ENCODE data around the gene GNG10.

Gene GNG10

DNA sequence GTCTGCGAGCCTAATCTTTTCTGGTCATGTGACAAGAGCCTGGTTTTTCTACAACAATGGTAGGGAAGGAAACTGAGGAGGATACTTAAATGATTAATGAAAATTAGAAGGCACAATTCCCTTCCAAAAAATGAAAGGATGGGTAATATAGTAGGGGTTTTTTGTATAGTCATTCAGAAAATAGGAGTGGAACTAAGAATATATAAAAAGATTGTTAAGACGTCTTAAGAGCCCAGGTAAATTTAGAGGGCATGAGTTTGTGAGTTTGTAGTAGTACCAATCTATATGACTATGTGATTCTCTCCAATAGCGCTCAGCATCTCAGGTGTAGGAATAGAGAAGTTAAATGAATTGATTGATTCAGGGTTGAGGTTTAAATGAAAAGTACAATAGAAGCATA lies 50.1 kb downstream of the GNG10 start:
- Histone ChIP-seq H3K4me3 (ENCODE audit: low read length) (no peak overlapping the region), H3K27me3 (ENCODE audit: insufficient read depth, low read length) (no peaks in the 10 kb centered on the region), H3K9me3 (ENCODE audit: low read length) (no peaks in the 10 kb centered on the region), H3K4me1 (ENCODE audit: insufficient read depth, low read length) (no peaks in the 10 kb centered on the region), H2AFZ (ENCODE audit: low read depth, low read length) (no peak overlapping the region), H3K36me3 (ENCODE audit: insufficient read depth, low read length) (no peaks in the 10 kb centered on the region)

DNA sequence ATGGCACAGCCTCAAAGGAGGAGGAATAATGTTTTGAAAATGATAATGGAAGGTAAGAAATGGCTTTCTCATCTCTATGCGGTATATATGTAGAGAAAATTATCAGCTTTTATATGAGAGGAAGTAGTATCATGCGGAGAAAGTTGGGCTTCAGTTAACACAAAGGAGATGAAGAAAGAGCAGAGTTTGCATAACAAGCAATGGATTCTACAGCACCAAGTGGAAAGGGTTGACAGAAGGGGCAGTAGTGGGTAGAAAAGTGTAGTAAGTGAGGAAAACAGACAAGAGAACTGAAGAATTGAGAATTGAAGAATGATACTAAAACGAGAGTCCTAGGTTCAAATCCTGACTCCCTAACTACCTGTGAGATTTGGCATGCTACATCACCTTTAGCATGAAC lies 51.0 kb downstream of the GNG10 start:
- no peaks in the 10 kb centered on the region for H3K36me3 ChIP-seq (ENCODE audit: insufficient read depth, low read length)
- no peak overlapping the region for H3K4me3 ChIP-seq (ENCODE audit: low read length)
- no peak overlapping the region for H2AFZ ChIP-seq (ENCODE audit: low read depth, low read length)
- no peaks in the 10 kb centered on the region for H3K27me3 ChIP-seq (ENCODE audit: insufficient read depth, low read length)
- H3K4me1 ChIP-seq (ENCODE audit: insufficient read depth, low read length): no peaks in the 10 kb centered on the region
- H3K9me3 ChIP-seq (ENCODE audit: low read length): no peaks in the 10 kb centered on the region

DNA sequence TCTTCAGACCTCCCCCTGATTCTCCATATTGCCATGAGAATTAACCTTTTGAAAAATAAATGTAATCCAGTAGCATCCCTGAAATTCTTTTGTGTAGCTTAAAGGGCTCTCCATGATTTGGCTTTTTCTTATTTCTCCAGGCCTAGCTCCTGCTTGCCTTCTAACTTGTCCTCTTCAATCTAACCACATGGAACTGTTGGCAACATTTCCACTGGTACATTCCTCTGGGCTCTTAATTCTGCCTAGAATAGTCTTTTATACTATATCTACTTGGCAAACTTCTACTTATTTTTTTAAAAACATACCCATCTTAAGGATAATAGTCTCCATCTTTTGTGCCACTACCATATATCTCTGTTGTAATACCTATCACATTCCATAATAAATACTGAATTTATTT lies 54.1 kb downstream of the GNG10 start:
- Histone ChIP-seq H2AFZ (ENCODE audit: low read depth, low read length) (no peak overlapping the region), H3K4me3 (ENCODE audit: low read length) (no peak overlapping the region), H3K9me3 (ENCODE audit: low read length) (no peaks in the 10 kb centered on the region), H3K27me3 (ENCODE audit: insufficient read depth, low read length) (no peaks in the 10 kb centered on the region), H3K36me3 (ENCODE audit: insufficient read depth, low read length) (no peaks in the 10 kb centered on the region), H3K4me1 (ENCODE audit: insufficient read depth, low read length) (no peaks in the 10 kb centered on the region)

DNA sequence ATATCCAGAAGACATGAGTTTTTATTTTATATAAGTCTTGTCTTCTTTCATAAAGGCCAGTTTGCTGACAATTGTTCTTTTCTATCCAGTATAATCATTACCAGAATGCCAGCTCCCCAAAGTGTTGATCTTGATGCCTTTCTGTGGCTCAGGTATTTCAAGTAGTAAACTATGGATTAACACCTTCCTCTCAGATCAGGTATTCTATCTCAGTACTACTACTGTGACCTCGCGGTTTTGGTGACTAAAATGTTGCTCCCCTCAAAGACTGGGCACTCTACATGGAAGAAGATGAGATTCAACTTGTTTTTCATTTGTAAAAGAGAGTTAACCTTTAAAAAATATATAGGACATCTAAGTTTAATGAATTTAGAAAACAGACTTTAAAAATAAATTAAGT lies 58.1 kb downstream of the GNG10 start:
- H3K9me3 ChIP-seq (ENCODE audit: low read length): no peaks in the 10 kb centered on the region
- no peak overlapping the region for H3K4me3 ChIP-seq (ENCODE audit: low read length)
- H3K4me1 ChIP-seq (ENCODE audit: insufficient read depth, low read length): no peaks in the 10 kb centered on the region
- no peaks in the 10 kb centered on the region for H3K36me3 ChIP-seq (ENCODE audit: insufficient read depth, low read length)
- H2AFZ ChIP-seq (ENCODE audit: low read depth, low read length): no peak overlapping the region
- no peaks in the 10 kb centered on the region for H3K27me3 ChIP-seq (ENCODE audit: insufficient read depth, low read length)

All from neuron (in vitro differentiated cells).